Measurements from ENCODE around the gene GALT.
"Not testable (repeated sequence)": the region's sequence is repeated elsewhere in the genome, so short reads cannot be mapped to it uniquely, and the experiment has no call there.

Gene GALT

GRCh38 chr9:34627716-34628655 is 18.5 kb upstream of the GALT start:
- DNase-seq (ENCODE audit: low read depth), result no peak

- no peak for DNase-seq (ENCODE audit: low read depth)
Observed at GRCh38 chr9:34628656-34629490, 17.6 kb upstream of the GALT start, which contains the start of gene ARID3C. ARID3C (minus strand) TSS chr9:34629066; CDS start chr9:34628014, 1,052 bp downstream.

- DNase-seq (ENCODE audit: low read depth), result no peak
Observed at GRCh38 chr9:34629491-34629808, 17.0 kb upstream of the GALT start.

GRCh38 chr9:34630402-34631154 is 15.9 kb upstream of the GALT start:
- no peak for DNase-seq (ENCODE audit: low read depth)

GRCh38 chr9:34633166-34633565 is 13.3 kb upstream of the GALT start:
- DNase-seq (ENCODE audit: low read depth), result no peak

GRCh38 chr9:34633851-34634550 is 12.5 kb upstream of the GALT start:
- DNase-seq (ENCODE audit: low read depth), result no peak

GRCh38 chr9:34634551-34635248 is 11.8 kb upstream of the GALT start:
- no peak for DNase-seq (ENCODE audit: low read depth)

- DNase-seq (ENCODE audit: low read depth), result no peak
Observed at GRCh38 chr9:34635556-34635955, 10.9 kb upstream of the GALT start.

GRCh38 chr9:34636791-34637355 is 9.6 kb upstream of the GALT start:
- no peak for DNase-seq (ENCODE audit: low read depth)

- DNase-seq (ENCODE audit: low read depth), result peak; percentile 86
Observed at GRCh38 chr9:34637356-34638137, 8.9 kb upstream of the GALT start, which contains the start of gene SIGMAR1. SIGMAR1 (minus strand) TSS chr9:34637787; CDS start chr9:34637697, 90 bp downstream.

GRCh38 chr9:34638138-34638445 is 8.4 kb upstream of the GALT start:
- no peak for DNase-seq (ENCODE audit: low read depth)

- not testable (repeated sequence) for DNase-seq (ENCODE audit: low read depth)
Observed at GRCh38 chr9:34639322-34639721, 7.2 kb upstream of the GALT start.

GRCh38 chr9:34642679-34643078 is 3.8 kb upstream of the GALT start:
- DNase-seq (ENCODE audit: low read depth), result no peak

- no peak for DNase-seq (ENCODE audit: low read depth)
Observed at GRCh38 chr9:34644766-34645314, 1.6 kb upstream of the GALT start.

- DNase-seq (ENCODE audit: low read depth), result no peak
Observed at GRCh38 chr9:34647084-34647403, 569 bp downstream of the GALT start.

GRCh38 chr9:34647651-34648050 is 1.2 kb downstream of the GALT start:
- no peak for DNase-seq (ENCODE audit: low read depth)

- DNase-seq (ENCODE audit: low read depth), result no peak
Observed at GRCh38 chr9:34648673-34649072, 2.2 kb downstream of the GALT start.

GRCh38 chr9:34650816-34651215 is 4.3 kb downstream of the GALT start:
- no peak for DNase-seq (ENCODE audit: low read depth)

- DNase-seq (ENCODE audit: low read depth), result peak; percentile 32
Observed at GRCh38 chr9:34651321-34651720, 4.8 kb downstream of the GALT start.
